Keratinocyte (primary cell): ENCODE data around the gene RSL1D1. TPM values are rescaled to one million over a fixed set of nuclear protein-coding genes. Genes with fewer than 3 reads are reported as not detected.

ENCODE experiments used
- DNase-seq: peaks from one replicate; pipeline ENCODE4 v3.0.0-alpha.2; 2011; ENCODE audit warnings: low read depth, missing footprints, low spot score
- FAIRE-seq: peaks from 2 replicates; lab custom pipeline; 2011; peaks lifted over from hg19 to GRCh38; lab: Jason Lieb, UNC
- H2AFZ ChIP-seq: 2 replicates; pipeline ENCODE4 v1.6.0; 2012; ENCODE audit warnings: low read length, control low read depth, inconsistent platforms; ENCODE audit not compliant: control insufficient read depth
- H3K27ac ChIP-seq: 2 replicates; pipeline ENCODE4 v1.5.1; 2011; ENCODE audit warnings: low read length; ENCODE audit not compliant: control insufficient read depth, insufficient read depth
- H3K27me3 ChIP-seq: 3 replicates; pipeline ENCODE4 v1.6.0; 2011; ENCODE audit warnings: low read length; ENCODE audit not compliant: control insufficient read depth, insufficient read depth; ENCODE audit errors: extremely low read depth
- H3K36me3 ChIP-seq, 2 experiments: 2 replicates in 1 of 2; 3 replicates in 1 of 2; pipeline ENCODE4 v1.5.1; 2011; ENCODE audit warnings: low read length in 2 of 2, mild to moderate bottlenecking in 1 of 2; ENCODE audit not compliant: control insufficient read depth in 2 of 2, insufficient read depth in 2 of 2; ENCODE audit errors: extremely low read depth in 1 of 2
- H3K4me1 ChIP-seq: 3 replicates; pipeline ENCODE4 v1.5.1; 2011; ENCODE audit warnings: low read length; ENCODE audit not compliant: control insufficient read depth, insufficient read depth; ENCODE audit errors: extremely low read depth
- H3K4me2 ChIP-seq: 3 replicates; pipeline ENCODE4 v1.6.0; 2011; ENCODE audit warnings: low read depth, low read length; ENCODE audit not compliant: control insufficient read depth, insufficient read depth; ENCODE audit errors: extremely low read depth
- H3K4me3 ChIP-seq, 3 experiments: fragments of 200-600 bp in 1 of 3; sonication (generic) in 1 of 3; 2 replicates in 2 of 3; 3 replicates in 1 of 3; pipeline ENCODE4 v1.5.1; 2011 to 2016; ENCODE audit warnings: low read length in 3 of 3, mild to moderate bottlenecking in 3 of 3, control low read depth in 2 of 3, inconsistent platforms in 1 of 3, low read depth in 1 of 3, mixed read lengths in 1 of 3, mixed run types in 1 of 3, moderate library complexity in 1 of 3; ENCODE audit not compliant: control insufficient read depth in 2 of 3, insufficient read depth in 2 of 3; ENCODE audit errors: extremely low read depth in 1 of 3
- H3K79me2 ChIP-seq: 2 replicates; pipeline ENCODE4 v1.6.0; 2012; ENCODE audit warnings: low read length; ENCODE audit not compliant: control insufficient read depth, insufficient read depth
- H3K9ac ChIP-seq: 3 replicates; pipeline ENCODE4 v1.6.0; 2011; ENCODE audit warnings: low read length; ENCODE audit not compliant: control insufficient read depth, insufficient read depth; ENCODE audit errors: extremely low read depth
- H3K9me1 ChIP-seq: 3 replicates; pipeline ENCODE4 v1.6.0; 2011; ENCODE audit warnings: low read length; ENCODE audit not compliant: control insufficient read depth, insufficient read depth; ENCODE audit errors: extremely low read depth
- H3K9me3 ChIP-seq: 2 replicates; pipeline ENCODE4 v1.5.1; 2012; ENCODE audit warnings: low read depth, low read length; ENCODE audit not compliant: control insufficient read depth
- H4K20me1 ChIP-seq: 3 replicates; pipeline ENCODE4 v1.6.0; 2011; ENCODE audit warnings: low read length; ENCODE audit not compliant: control insufficient read depth, insufficient read depth; ENCODE audit errors: extremely low read depth
- EZH2 ChIP-seq: IDR thresholded peaks from one replicate; pipeline ENCODE4 v1.6.1; 2012; ENCODE audit warnings: inconsistent platforms, mild to moderate bottlenecking, low read length, moderate library complexity
- dilution Hi-C: fragments of 300-500 bp; cut with MboI; formaldehyde crosslinking; loops from one replicate; pipeline ENCODE4 v1.7.0; 2020; ENCODE audit warnings: low sequenced_read_pairs; ENCODE audit not compliant: extremely low pct_ligation_motif_present
- polyA minus RNA-seq, 3 experiments: library from RNA; depleted of rRNA, polyadenylated mRNA; stranded (reverse); fragments of >200 nt; gene quantifications; 1 replicate in 1 of 3; 2 replicates in 1 of 3; 3 replicates in 1 of 3; pipeline ENCODE4 v1.2.3, GENCODE V29; 2011
- polyA plus RNA-seq, 5 experiments: library from polyadenylated mRNA; depleted of rRNA in 3 of 5; stranded (reverse) in 3 of 5; stranded (forward) in 1 of 5; unstranded in 1 of 5; fragments of >200 nt; gene quantifications; 1 replicate in 1 of 5; 2 replicates in 3 of 5; 3 replicates in 1 of 5; pipeline versions ENCODE4 v1.2.1 to v1.2.3, GENCODE V29; 2011 to 2012; ENCODE audit warnings: missing spikeins in 2 of 5, low read depth in 1 of 5, low replicate concordance in 1 of 5
- TF ChIP-seq, protein P1 (sequence below), 3 experiments: IDR thresholded peaks in 1 of 3; conservative IDR thresholded peaks in 1 of 3; optimal IDR thresholded peaks in 1 of 3; 2 replicates in 2 of 3; 3 replicates in 1 of 3; pipeline versions ENCODE3 to v1.5.1; 2011; ENCODE audit warnings: low read length in 3 of 3, mild to moderate bottlenecking in 3 of 3, moderate library complexity in 2 of 3, control low read depth in 1 of 3, inconsistent platforms in 1 of 3; ENCODE audit not compliant: insufficient read depth in 2 of 3; ENCODE audit errors: extremely low read depth in 1 of 3

RSL1D1 gene
- 84.2 to 185 TPM (median 172 TPM) in 3 replicates for polyA plus RNA-seq
- polyA plus RNA-seq (2011; ENCODE audit: low read depth) = 255 TPM
- polyA plus RNA-seq (2011; cell fraction: cytosol; rRNA removed) = 171 and 313 TPM in 2 replicates
- 79.4 and 121 TPM in 2 replicates for polyA plus RNA-seq (2011; cell fraction: nucleus; rRNA removed)
- polyA plus RNA-seq (2012; ENCODE audit: low replicate concordance) = 132 and 161 TPM in 2 replicates
- polyA minus RNA-seq = 7.4 to 81.4 TPM (median 39.6 TPM) in 3 replicates
- 115 TPM for polyA minus RNA-seq (2011; cell fraction: cytosol; rRNA and poly(A)+ RNA removed)
- polyA minus RNA-seq (2011; cell fraction: nucleus; rRNA and poly(A)+ RNA removed) = 18.3 and 47.7 TPM in 2 replicates

DNA sequence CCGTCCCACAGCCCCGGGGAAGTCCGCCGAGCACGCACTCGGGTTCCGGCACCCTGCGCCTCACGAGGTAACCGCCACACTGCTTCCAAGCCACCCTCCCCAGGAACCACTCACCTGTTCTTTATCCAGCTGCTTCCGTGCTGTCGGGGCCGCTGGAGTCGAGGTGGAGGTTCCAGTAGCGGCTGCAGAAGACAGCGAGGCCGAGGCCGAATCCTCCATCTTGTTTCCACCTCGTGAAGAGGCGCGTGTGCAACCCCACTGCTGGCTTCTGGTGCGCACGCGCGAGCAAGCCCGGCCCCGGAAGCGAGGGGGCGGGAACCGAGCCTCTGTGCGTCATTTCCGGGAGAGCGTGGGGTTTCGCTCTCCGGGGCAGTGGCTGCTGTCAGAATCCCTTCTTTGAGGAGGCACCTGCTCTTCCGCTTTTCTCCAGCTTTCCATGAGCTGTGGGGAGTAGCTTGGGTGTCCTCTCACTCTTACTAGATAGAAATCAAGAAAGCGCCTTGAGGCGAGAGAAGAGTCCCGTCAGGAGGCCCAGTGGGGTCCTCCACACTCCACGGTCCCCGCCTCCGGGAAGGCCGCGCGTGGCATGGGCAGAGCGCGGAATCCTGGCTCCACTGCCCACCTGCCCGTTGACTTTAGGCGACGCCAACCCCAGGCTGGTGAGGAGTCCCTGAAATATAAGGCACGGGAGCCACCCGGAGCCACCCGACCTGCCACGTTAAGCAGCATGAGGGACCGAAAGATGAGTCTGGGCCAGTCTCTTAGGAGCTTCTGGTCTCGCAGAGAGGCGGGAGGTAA is at the start of gene RSL1D1:
Gene RSL1D1, minus strand, starts transcription at position 249 of the 798 bp plus-strand sequence. Its CDS starts 30 bp downstream, at position 219.
- peak; percentile 77 for DNase-seq
- peaks cover 91% of the 10 kb centered on the region for H3K79me2 ChIP-seq
- peak within 1 kb of the TSS; percentile 96 for H2AFZ ChIP-seq
- no peak for FAIRE-seq
- TF ChIP-seq, protein P1, sequence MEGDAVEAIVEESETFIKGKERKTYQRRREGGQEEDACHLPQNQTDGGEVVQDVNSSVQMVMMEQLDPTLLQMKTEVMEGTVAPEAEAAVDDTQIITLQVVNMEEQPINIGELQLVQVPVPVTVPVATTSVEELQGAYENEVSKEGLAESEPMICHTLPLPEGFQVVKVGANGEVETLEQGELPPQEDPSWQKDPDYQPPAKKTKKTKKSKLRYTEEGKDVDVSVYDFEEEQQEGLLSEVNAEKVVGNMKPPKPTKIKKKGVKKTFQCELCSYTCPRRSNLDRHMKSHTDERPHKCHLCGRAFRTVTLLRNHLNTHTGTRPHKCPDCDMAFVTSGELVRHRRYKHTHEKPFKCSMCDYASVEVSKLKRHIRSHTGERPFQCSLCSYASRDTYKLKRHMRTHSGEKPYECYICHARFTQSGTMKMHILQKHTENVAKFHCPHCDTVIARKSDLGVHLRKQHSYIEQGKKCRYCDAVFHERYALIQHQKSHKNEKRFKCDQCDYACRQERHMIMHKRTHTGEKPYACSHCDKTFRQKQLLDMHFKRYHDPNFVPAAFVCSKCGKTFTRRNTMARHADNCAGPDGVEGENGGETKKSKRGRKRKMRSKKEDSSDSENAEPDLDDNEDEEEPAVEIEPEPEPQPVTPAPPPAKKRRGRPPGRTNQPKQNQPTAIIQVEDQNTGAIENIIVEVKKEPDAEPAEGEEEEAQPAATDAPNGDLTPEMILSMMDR (optimal IDR thresholded peaks at IDR 0.05 in 1 of 3, IDR thresholded peaks at IDR 0.05 in 1 of 3, conservative IDR thresholded peaks at IDR 0.05 in 1 of 3; ENCODE audit: extremely low read depth in 1 of 3, insufficient read depth in 2 of 3, low read length in 3 of 3) = no peak
- no peak for TF ChIP-seq EZH2
- peak within 1 kb of the TSS; percentile 88 for H3K9ac ChIP-seq
- no peaks in the 10 kb centered on the region for H3K27me3 ChIP-seq
- H3K9me3 ChIP-seq = no peaks in the 10 kb centered on the region
- H4K20me1 ChIP-seq = peaks cover 4% of the 10 kb centered on the region
- peak within 1 kb of the TSS; percentile 79 for H3K27ac ChIP-seq
- H3K4me3 ChIP-seq = peak within 1 kb of the TSS; percentile 92 to 99 (median 92)
- no peaks in the 10 kb centered on the region for H3K9me1 ChIP-seq
- dilution Hi-C loops = no loop called here
- H3K4me2 ChIP-seq = peak within 1 kb of the TSS; percentile 90
- H3K36me3 ChIP-seq = peaks cover 2 to 27% of the 10 kb centered on the region in 2 experiments
- H3K4me1 ChIP-seq = peaks cover 16% of the 10 kb centered on the region

DNA sequence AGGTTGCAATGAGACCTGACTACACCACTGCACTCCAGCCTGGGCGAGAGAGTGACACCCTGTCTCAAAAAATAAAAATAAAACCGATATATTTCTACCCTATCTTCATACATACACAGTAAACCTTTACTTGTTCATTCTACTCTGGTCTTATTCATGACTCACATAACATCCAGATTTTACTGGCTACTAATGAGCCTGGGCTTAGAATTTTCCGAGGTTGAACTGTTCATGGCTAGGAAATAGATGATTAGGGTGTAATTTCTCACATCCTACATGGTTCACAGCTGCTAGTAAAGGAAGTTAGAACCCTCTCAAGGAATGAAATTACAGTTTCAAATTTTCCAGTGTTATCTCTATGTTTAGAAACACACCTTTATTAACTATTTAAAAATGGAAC is 49.7 kb upstream of the RSL1D1 start:
- no peaks in the 10 kb centered on the region for H3K9me3 ChIP-seq
- dilution Hi-C loops = no loop called here
- H3K4me2 ChIP-seq = no peak overlapping the region
- H4K20me1 ChIP-seq = peaks cover 19% of the 10 kb centered on the region
- H3K79me2 ChIP-seq = peaks cover 96% of the 10 kb centered on the region
- no peak overlapping the region for H3K4me3 ChIP-seq
- no peaks in the 10 kb centered on the region for H3K9me1 ChIP-seq
- H3K9ac ChIP-seq = no peak overlapping the region
- H3K4me1 ChIP-seq = no peaks in the 10 kb centered on the region
- no peak overlapping the region for H2AFZ ChIP-seq
- no peak overlapping the region for H3K27ac ChIP-seq
- no peak for FAIRE-seq
- DNase-seq = no peak
- no peak for TF ChIP-seq EZH2
- TF ChIP-seq, protein P1 (optimal IDR thresholded peaks at IDR 0.05 in 1 of 3, IDR thresholded peaks at IDR 0.05 in 1 of 3, conservative IDR thresholded peaks at IDR 0.05 in 1 of 3; ENCODE audit: extremely low read depth in 1 of 3, insufficient read depth in 2 of 3, low read length in 3 of 3) = no peak
- peaks cover 5 to 19% of the 10 kb centered on the region in 2 experiments for H3K36me3 ChIP-seq
- no peaks in the 10 kb centered on the region for H3K27me3 ChIP-seq
